Erythroblast (primary cell): ENCODE results near the gene TCEA3.

Experiments
- DNase-seq, 2 experiments: peaks; one replicate each; lab custom pipeline; 2025; lab: John Stamatoyannopoulos, UW
- GATA1 ChIP-seq: IDR thresholded peaks from 2 replicates; pipeline ENCODE4 v1.6.1; 2011; ENCODE audit warnings: low read depth, mild to moderate bottlenecking, control low read depth, low read length, moderate library complexity
- POLR2A ChIP-seq: IDR thresholded peaks from 2 replicates; pipeline ENCODE4 v1.6.1; 2011; ENCODE audit warnings: mild to moderate bottlenecking, low read length

TCEA3 gene

GRCh38 chr1:23368562-23369334 lies 55.8 kb downstream of the TCEA3 start:
- no peak for TF ChIP-seq GATA1
- TF ChIP-seq POLR2A, result peak; percentile 63
- peak; percentile 93 to 94 for DNase-seq

DNA sequence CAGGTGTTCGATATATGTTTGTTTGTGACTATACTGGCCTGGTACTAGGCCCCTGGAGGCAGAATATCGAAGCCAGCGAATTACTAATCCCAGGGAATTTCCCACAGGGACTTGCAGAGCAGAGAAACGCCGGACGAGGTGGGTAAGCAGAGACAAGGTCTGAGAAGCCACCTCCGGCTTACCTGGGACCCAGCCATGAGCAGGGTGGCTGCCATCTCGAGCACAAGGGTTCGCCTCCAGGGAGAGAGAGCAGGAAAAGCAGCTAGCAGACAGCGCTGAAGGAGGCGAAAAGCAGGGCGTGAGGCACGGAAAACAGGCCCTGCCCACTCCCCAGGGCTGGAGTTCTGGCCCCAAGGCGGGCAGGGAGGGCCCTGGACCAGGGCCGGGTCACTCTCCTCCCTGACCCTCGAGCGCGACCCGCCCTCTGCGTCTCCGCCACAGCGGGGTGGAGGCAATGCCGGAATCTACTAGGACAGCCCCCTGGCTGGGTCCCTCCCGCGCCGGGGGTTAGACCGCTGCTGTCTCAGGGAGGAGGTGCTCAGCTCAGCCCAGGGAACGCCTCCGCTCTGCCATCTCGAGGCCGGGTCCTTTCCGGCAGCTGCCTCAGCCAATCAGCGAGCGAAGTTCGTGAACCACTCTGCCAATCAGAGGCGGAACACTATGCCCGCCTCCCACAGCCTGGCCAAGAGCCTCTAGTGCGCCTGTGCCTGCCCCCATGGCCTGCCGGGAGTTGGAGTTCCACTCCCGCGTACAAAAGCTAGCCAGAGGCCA lies 56.6 kb downstream of the TCEA3 start:
- DNase-seq, result peak; percentile 99
- TF ChIP-seq GATA1 (no peak), POLR2A (peak; percentile 49)

DNA sequence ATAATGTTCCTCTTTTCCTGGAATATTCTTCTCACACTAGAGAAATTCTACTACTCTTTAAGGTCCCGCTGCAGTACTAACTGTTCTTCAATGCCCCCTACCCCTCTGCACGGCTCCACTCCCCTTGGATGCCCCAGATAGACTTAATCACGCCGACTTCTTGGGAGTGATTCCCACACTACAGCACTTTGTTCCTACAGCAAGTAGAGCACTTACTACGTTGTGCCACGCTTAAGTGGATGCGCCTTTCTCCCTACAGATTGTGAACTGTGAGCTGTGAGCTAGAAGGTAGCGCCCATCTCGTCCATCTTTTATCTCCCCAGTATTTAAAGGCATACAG lies 57.1 kb downstream of the TCEA3 start:
- TF ChIP-seq GATA1, result no peak
- TF ChIP-seq POLR2A, result no peak
- DNase-seq, result peak in 1 of 2 experiments; percentile 55

DNA sequence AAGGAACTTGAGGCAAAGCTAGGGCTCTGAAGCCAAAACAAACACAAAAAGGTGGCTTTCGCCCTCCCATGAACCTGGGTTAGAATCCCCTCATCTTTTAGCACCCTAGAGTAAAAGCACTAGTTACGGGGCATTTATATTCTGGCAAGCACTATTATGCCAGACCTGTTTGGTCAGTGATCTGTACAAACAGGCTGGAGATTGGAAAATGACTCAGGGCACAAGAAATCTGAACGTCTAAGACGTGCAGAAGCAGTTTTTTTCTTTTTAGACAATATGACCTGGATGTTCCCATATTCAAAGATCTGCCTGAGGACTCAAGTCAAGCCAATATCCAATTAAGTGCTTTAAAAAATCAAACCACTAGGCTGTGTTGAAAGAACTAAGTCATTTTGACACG lies 58.0 kb downstream of the TCEA3 start:
- no peak for TF ChIP-seq POLR2A
- TF ChIP-seq GATA1, result no peak
- DNase-seq, result no peak

GRCh38 chr1:23366146-23366545 lies 58.4 kb downstream of the TCEA3 start:
- no peak for TF ChIP-seq POLR2A
- TF ChIP-seq GATA1, result no peak
- DNase-seq, result no peak

- DNase-seq, result peak in 1 of 2 experiments; percentile 41
- TF ChIP-seq POLR2A (no peak), GATA1 (no peak)
Observed at GRCh38 chr1:23362218-23362713, 62.3 kb downstream of the TCEA3 start.

- no peak for DNase-seq
- TF ChIP-seq POLR2A, result no peak
- TF ChIP-seq GATA1, result no peak
Observed at GRCh38 chr1:23358310-23358875, 66.2 kb downstream of the TCEA3 start.

- DNase-seq, result no peak
- TF ChIP-seq GATA1, result no peak
- TF ChIP-seq POLR2A, result no peak
Observed at GRCh38 chr1:23357138-23357908, 67.2 kb downstream of the TCEA3 start.

GRCh38 chr1:23356471-23357137 lies 67.9 kb downstream of the TCEA3 start:
- TF ChIP-seq GATA1 (no peak), POLR2A (no peak)
- no peak for DNase-seq

DNA sequence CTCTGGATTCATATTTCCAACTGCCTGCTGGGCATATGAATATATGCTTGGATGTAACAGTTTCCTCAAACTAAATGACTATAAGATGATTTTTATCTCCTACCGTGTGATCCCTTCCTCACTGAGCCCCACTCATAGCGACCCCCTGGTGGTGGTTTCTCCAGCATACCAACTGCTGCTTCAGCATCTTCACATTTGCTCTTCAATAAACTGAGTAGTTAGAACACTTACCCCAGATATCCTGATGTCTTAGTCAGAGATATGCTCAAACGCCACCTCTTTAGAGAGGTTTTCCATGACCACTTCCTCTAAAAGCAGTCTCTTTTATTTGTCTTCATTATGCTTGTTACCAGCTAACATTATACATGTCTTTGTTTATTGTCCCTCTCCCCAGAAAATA lies 70.3 kb downstream of the TCEA3 start:
- DNase-seq, result no peak
- TF ChIP-seq GATA1 (no peak), POLR2A (no peak)

- TF ChIP-seq POLR2A, result no peak
- DNase-seq, result no peak
Observed at GRCh38 chr1:23352096-23352695, 72.4 kb downstream of the TCEA3 start.

DNA sequence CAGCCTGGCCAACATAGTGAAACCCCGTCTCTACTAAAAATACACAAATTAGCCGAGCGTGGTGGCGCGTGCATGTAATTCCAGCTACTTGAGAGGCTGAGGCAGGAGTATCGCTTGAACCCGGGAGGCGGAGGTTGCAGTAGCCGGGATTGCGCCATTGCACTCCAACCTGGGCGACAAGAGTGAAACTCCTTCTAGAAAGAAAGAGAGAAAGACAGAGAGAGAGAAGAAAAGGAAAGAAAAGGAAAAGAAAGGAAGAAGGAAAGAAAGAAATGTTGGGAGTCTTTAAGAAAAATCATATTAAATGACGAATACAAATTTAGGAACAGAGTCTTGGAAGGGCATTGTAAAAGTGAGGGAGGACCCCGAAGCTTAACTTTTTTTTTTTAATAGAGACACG lies 78.6 kb downstream of the TCEA3 start:
- no peak for DNase-seq

More for the DNA sequence above, 78.6 kb downstream of the TCEA3 start:
- no peak for TF ChIP-seq POLR2A
- no peak for TF ChIP-seq GATA1
